Vagina (tissue), 2 donors: ENCODE results near the gene LHX5. TPM values are rescaled to one million over a fixed set of nuclear protein-coding genes. Genes with fewer than 3 reads are reported as not detected.

Source experiments
- DNase-seq, 2 donors: peaks; one replicate each; pipeline ENCODE4 v3.0.0-alpha.2; 2017; ENCODE audit errors: extremely low spot score in 2 of 2
- H3K27ac ChIP-seq: fragments of 200-600 bp; sonication (generic); one replicate; pipeline ENCODE4 v1.5.1; 2019
- H3K27me3 ChIP-seq: fragments of 200-600 bp; sonication (generic); one replicate; pipeline ENCODE4 v1.5.1; 2019
- H3K36me3 ChIP-seq, 2 donors: fragments of 200-600 bp; sonication (generic); one replicate each; pipeline ENCODE4 v1.5.1; 2017 to 2019
- H3K4me1 ChIP-seq: fragments of 200-600 bp; sonication (generic); one replicate; pipeline ENCODE4 v1.5.1; 2019
- H3K4me3 ChIP-seq, 2 donors: fragments of 200-600 bp; sonication (generic); 1 replicate in 1 of 2; 2 replicates in 1 of 2; pipeline ENCODE4 v1.5.1; 2016 to 2019
- H3K9me3 ChIP-seq: fragments of 200-600 bp; sonication (generic); one replicate; pipeline ENCODE4 v1.5.1; 2019
- POLR2A ChIP-seq, 2 donors: fragments of 450-650 bp; IDR thresholded peaks; one replicate each; pipeline ENCODE4 v1.6.1; 2017; ENCODE audit warnings: antibody characterized with exemption in 2 of 2, mild to moderate bottlenecking in 2 of 2, moderate library complexity in 2 of 2
- POLR2AphosphoS5 ChIP-seq, 2 donors: sonication (generic); formaldehyde crosslinking; IDR thresholded peaks; one replicate each; pipeline ENCODE4 v1.9.0; 2017; ENCODE audit warnings: antibody characterized with exemption in 2 of 2, mild to moderate bottlenecking in 2 of 2, low read depth in 1 of 2; ENCODE audit not compliant: insufficient read depth in 1 of 2
- intact Hi-C: fragments of 100-400 bp; cut with DNase I; formaldehyde crosslinking; loops from one replicate; pipeline ENCODE4 v1.15.1; 2023
- total RNA-seq: library from RNA; depleted of rRNA; stranded (reverse); fragments of >200 nt; gene quantifications from one replicate; pipeline ENCODE4 v1.2.3, GENCODE V29; 2016
- TF ChIP-seq, protein P1 (sequence below), 3 experiments: fragments of 450-650 bp in 2 of 3; fragments of 200-600 bp in 1 of 3; sonication (generic) in 1 of 3; IDR thresholded peaks; one replicate each; pipeline ENCODE4 v1.5.1; 2017 to 2019; ENCODE audit warnings: antibody characterized with exemption in 3 of 3, mild to moderate bottlenecking in 2 of 3, moderate library complexity in 2 of 3

Gene LHX5
- total RNA-seq, 1 donor from 2014 or later, result not detected

DNA sequence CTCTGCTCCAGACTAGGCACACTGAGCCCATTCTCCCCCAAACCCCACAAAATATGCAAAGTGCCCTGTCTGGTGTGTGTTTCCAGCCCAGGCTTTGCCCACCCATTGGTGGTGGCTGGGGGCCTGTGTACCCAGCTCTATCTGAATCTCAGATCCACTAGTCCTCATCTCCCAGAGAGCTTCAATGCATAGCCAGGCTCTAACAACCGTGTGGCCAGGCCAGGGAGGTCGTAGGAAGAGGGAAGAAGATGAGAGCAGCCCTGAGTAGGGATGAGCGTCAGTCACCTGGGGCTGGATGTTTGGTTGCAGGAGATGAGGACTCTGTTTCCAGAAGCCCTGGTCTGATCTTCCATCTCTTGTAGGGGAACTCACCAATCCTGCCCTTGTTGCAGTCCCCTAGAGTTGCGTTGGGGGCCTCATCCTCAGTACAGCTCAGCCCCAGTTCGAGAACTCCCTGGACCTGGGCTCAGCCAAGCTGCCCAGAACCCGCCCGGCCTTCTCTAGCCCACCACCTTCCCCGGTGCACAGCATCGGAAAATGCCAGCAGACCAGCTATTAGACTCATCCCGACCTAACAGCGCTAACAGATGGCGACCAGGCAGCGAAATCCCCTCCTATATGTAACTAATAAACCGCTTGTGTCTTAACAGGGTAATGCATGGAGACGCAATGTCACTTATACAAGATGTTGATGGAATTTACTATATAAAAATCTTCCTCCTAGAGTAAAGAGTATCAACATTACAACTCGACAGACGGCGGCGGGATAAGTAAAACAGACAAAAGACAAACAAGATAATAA is 3.2 kb upstream of the LHX5 start:
- intact Hi-C loops, result no loop called here
- Histone ChIP-seq H3K9me3 (no peaks in the 10 kb centered on the region), H3K27me3 (no peaks in the 10 kb centered on the region), H3K4me3 (no peak overlapping the region), H3K36me3 (no peaks in the 10 kb centered on the region), H3K27ac (no peak overlapping the region), H3K4me1 (no peaks in the 10 kb centered on the region)
- TF ChIP-seq POLR2A (IDR thresholded peaks at IDR 0.05) (no peak), POLR2AphosphoS5 (IDR thresholded peaks at IDR 0.05; ENCODE audit: insufficient read depth in 1 of 2, low read depth in 1 of 2) (no peak)
- TF ChIP-seq, protein P1, sequence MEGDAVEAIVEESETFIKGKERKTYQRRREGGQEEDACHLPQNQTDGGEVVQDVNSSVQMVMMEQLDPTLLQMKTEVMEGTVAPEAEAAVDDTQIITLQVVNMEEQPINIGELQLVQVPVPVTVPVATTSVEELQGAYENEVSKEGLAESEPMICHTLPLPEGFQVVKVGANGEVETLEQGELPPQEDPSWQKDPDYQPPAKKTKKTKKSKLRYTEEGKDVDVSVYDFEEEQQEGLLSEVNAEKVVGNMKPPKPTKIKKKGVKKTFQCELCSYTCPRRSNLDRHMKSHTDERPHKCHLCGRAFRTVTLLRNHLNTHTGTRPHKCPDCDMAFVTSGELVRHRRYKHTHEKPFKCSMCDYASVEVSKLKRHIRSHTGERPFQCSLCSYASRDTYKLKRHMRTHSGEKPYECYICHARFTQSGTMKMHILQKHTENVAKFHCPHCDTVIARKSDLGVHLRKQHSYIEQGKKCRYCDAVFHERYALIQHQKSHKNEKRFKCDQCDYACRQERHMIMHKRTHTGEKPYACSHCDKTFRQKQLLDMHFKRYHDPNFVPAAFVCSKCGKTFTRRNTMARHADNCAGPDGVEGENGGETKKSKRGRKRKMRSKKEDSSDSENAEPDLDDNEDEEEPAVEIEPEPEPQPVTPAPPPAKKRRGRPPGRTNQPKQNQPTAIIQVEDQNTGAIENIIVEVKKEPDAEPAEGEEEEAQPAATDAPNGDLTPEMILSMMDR (IDR thresholded peaks at IDR 0.05), result no peak
- DNase-seq, result no peak

DNA sequence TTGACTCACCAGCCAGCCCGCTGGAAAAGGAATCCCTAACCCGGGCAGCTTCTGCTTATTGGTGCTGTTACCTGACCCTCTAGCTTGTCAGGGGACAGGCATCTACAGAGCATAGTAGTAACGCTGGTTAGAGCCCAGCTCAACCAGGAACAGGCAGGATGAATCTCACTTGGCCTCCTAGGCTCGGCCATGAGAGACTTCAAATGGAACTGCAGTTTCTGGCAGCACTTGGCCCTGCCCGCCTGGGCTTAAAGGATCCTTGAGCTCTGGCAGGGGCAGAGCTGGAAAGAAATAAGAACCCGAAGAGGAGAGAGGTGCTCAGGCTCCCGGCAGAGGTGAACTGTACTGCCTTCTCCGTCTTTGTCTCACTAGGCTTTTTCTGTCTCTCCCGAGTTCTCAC is 2.3 kb upstream of the LHX5 start:
- no peak overlapping the region for H3K27ac ChIP-seq
- no peaks in the 10 kb centered on the region for H3K27me3 ChIP-seq
- no peak overlapping the region for H3K4me3 ChIP-seq
- no peaks in the 10 kb centered on the region for H3K4me1 ChIP-seq
- intact Hi-C loops, result no loop called here
- no peak for DNase-seq
- no peaks in the 10 kb centered on the region for H3K36me3 ChIP-seq
- no peaks in the 10 kb centered on the region for H3K9me3 ChIP-seq
- TF ChIP-seq POLR2AphosphoS5 (IDR thresholded peaks at IDR 0.05; ENCODE audit: insufficient read depth in 1 of 2, low read depth in 1 of 2) (no peak), POLR2A (IDR thresholded peaks at IDR 0.05) (no peak)
- TF ChIP-seq, protein P1 (IDR thresholded peaks at IDR 0.05), result no peak

DNA sequence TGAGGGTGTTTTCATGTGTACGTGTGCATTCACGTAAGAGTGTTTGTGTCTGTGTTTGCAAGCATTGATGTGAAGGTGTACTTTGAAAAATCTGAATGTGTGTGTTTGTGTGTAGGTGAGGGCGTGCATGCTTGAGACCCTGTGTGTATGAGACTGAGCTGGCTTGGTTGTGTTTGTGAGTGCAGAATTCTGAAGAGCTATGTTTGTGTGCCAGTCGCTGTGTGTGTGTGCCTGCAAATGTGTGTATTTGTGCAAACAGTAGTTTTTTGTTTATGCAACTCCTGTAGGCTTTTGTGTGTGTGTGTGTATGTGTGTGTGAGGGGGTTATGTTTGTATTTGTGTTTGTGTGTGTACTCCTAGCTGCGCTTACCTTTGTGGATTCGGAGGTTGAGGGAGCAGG is 1.7 kb upstream of the LHX5 start:
- no peaks in the 10 kb centered on the region for H3K36me3 ChIP-seq
- no peak overlapping the region for H3K4me3 ChIP-seq
- H3K9me3 ChIP-seq, result no peaks in the 10 kb centered on the region
- no peak for DNase-seq
- H3K27me3 ChIP-seq, result no peaks in the 10 kb centered on the region
- TF ChIP-seq POLR2A (IDR thresholded peaks at IDR 0.05) (no peak), POLR2AphosphoS5 (IDR thresholded peaks at IDR 0.05; ENCODE audit: insufficient read depth in 1 of 2, low read depth in 1 of 2) (no peak)
- TF ChIP-seq, protein P1 (IDR thresholded peaks at IDR 0.05), result no peak
- H3K27ac ChIP-seq, result no peak overlapping the region
- intact Hi-C loops, result no loop called here
- peaks cover under 1% of the 10 kb centered on the region for H3K4me1 ChIP-seq

DNA sequence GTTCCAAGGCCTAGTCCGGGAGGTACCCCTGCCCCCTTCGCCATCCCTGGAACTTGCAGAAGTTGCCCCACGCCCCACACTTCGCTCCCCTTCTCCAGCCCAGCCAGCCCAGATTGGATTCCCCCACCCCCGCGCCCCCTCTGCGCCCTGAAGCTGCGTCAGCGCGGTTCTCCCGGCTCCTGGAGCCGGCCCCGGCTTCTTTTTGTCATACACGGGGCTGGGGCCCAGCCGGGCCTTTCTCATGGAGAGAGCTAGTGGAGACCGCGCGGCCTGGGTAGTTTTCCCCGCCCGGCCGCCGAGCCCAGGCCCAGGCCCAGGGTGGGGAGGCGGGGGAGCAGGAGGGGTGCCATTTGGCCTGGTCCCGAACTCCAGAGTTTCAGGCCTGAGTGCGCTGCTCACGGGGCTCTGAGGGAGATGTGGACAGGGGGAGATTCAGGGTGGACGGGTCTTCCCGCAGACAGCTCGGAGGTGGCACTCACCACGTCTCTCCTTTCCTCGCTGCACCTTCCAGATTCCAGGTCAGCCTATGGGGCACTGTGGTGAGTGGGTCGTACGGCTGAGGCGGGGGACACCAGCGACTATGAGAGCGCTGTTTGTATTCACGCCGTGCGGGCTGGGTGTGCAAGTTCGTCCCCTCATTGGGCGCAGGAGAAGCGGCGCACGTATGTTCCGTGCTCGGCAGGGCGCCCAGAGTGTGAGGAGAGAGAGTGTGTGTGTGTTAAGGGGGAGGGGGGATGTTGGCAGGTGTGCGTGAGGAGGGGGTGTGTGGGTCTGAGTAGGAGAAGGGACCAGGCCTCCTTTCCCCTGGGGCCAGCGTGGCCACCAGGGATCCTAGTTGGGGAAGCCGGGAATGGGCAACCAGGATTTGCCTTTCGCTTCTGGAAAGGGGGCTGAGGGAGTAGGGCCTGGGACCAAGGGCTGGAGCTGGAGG is 785 bp upstream of the LHX5 start:
- H3K4me1 ChIP-seq, result peaks cover 10% of the 10 kb centered on the region
- intact Hi-C loops, result no loop called here
- no peak overlapping the region for H3K27ac ChIP-seq
- no peaks in the 10 kb centered on the region for H3K9me3 ChIP-seq
- no peak overlapping the region for H3K4me3 ChIP-seq
- H3K27me3 ChIP-seq, result peaks cover 2% of the 10 kb centered on the region
- no peak for DNase-seq
- H3K36me3 ChIP-seq, result no peaks in the 10 kb centered on the region
- TF ChIP-seq POLR2AphosphoS5 (IDR thresholded peaks at IDR 0.05; ENCODE audit: insufficient read depth in 1 of 2, low read depth in 1 of 2) (no peak), POLR2A (IDR thresholded peaks at IDR 0.05) (no peak)
- TF ChIP-seq, protein P1 (IDR thresholded peaks at IDR 0.05), result no peak
